ENCODE data around the gene ZNF300.
"Not testable (repeated sequence)": the region's sequence is repeated elsewhere in the genome, so short reads cannot be mapped to it uniquely, and the experiment has no call there.

ZNF300 gene

DNA sequence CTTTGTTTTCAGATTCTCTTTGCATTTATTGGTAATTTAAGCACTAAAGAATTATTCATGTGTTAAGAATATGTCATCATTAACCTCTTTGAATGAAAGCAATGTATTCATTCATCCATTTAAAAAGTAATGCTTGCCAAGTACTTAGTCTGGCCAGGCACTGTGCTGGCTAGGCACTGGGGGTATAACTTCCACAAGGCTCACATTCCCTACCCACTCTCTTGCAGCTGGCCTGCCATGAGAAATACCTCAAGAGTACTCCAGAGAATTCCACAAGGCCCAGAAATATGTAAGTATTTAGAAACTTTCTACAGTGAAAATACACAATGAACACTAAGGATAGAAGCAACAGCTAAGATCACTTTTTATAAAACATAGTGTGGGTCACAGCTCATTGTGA is 25.4 kb downstream of the ZNF300 start:
- Histone ChIP-seq H3K9me3 (ENCODE audit: control insufficient read depth, insufficient read depth, low read length) (no peaks in the 10 kb centered on the region), H3K9ac (ENCODE audit: low read depth, low read length) (no peak overlapping the region), H3K4me3 (ENCODE audit: low read depth, low read length) (no peak overlapping the region), H3K36me3 (ENCODE audit: control insufficient read depth, insufficient read depth, low read length) (no peaks in the 10 kb centered on the region), H3K4me1 (ENCODE audit: control insufficient read depth, insufficient read depth, low read length) (no peaks in the 10 kb centered on the region), H3K27me3 (ENCODE audit: control insufficient read depth, insufficient read depth, low read length) (no peaks in the 10 kb centered on the region)

- H3K4me3 ChIP-seq (ENCODE audit: low read depth, low read length), result no peak overlapping the region
Measured at GRCh38 chr5:150862070-150862469, 42.7 kb downstream of the ZNF300 start.

GRCh38 chr5:150860246-150860821 is 44.4 kb downstream of the ZNF300 start:
- Histone ChIP-seq H3K9me3 (ENCODE audit: control insufficient read depth, insufficient read depth, low read length) (peaks cover 8% of the 10 kb centered on the region), H3K9ac (ENCODE audit: low read depth, low read length) (no peak overlapping the region), H3K27me3 (ENCODE audit: control insufficient read depth, insufficient read depth, low read length) (no peaks in the 10 kb centered on the region), H3K36me3 (ENCODE audit: control insufficient read depth, insufficient read depth, low read length) (no peaks in the 10 kb centered on the region), H3K4me1 (ENCODE audit: control insufficient read depth, insufficient read depth, low read length) (no peaks in the 10 kb centered on the region), H3K4me3 (ENCODE audit: low read depth, low read length) (no peak overlapping the region)

More at GRCh38 chr5:150862070-150862469, 42.7 kb downstream of the ZNF300 start:
- H3K9me3 ChIP-seq (ENCODE audit: control insufficient read depth, insufficient read depth, low read length), result peaks cover 5% of the 10 kb centered on the region
- no peaks in the 10 kb centered on the region for H3K4me1 ChIP-seq (ENCODE audit: control insufficient read depth, insufficient read depth, low read length)
- H3K27me3 ChIP-seq (ENCODE audit: control insufficient read depth, insufficient read depth, low read length), result no peaks in the 10 kb centered on the region
- no peaks in the 10 kb centered on the region for H3K36me3 ChIP-seq (ENCODE audit: control insufficient read depth, insufficient read depth, low read length)
- H3K9ac ChIP-seq (ENCODE audit: low read depth, low read length), result no peak overlapping the region

- not testable (repeated sequence) for H3K9ac ChIP-seq (ENCODE audit: low read depth, low read length); H3K36me3 ChIP-seq (ENCODE audit: control insufficient read depth, insufficient read depth, low read length); H3K4me3 ChIP-seq (ENCODE audit: low read depth, low read length); H3K4me1 ChIP-seq (ENCODE audit: control insufficient read depth, insufficient read depth, low read length); H3K27me3 ChIP-seq (ENCODE audit: control insufficient read depth, insufficient read depth, low read length); H3K9me3 ChIP-seq (ENCODE audit: control insufficient read depth, insufficient read depth, low read length)
Measured at GRCh38 chr5:150856700-150857099, 48.1 kb downstream of the ZNF300 start.

GRCh38 chr5:150853561-150853960 is 51.2 kb downstream of the ZNF300 start:
- H3K9me3 ChIP-seq (ENCODE audit: control insufficient read depth, insufficient read depth, low read length), result peaks cover 3% of the 10 kb centered on the region
- H3K4me3 ChIP-seq (ENCODE audit: low read depth, low read length), result no peak overlapping the region
- no peaks in the 10 kb centered on the region for H3K36me3 ChIP-seq (ENCODE audit: control insufficient read depth, insufficient read depth, low read length)
- no peaks in the 10 kb centered on the region for H3K27me3 ChIP-seq (ENCODE audit: control insufficient read depth, insufficient read depth, low read length)
- no peaks in the 10 kb centered on the region for H3K4me1 ChIP-seq (ENCODE audit: control insufficient read depth, insufficient read depth, low read length)
- no peak overlapping the region for H3K9ac ChIP-seq (ENCODE audit: low read depth, low read length)

DNA sequence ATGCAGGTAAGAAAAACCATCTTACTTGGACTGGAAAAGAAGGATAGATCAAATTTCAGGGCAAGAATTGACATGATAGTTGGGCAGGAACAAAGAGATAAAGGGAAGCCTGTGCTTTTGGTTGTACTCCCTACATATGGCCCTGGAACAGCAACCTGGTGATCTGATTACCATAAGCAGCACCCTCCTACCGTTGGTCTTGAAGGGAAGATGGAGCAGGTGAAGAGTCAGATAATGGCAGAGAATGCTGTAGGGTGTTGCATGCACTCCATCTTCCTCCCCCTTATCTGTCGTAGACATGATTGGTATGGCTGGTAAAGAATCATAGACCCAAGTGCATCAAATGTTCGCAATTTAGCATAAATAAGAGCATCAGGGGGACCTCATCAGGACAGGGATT is 53.7 kb downstream of the ZNF300 start:
- Histone ChIP-seq H3K9ac (ENCODE audit: low read depth, low read length) (no peak overlapping the region), H3K27me3 (ENCODE audit: control insufficient read depth, insufficient read depth, low read length) (peaks cover 10% of the 10 kb centered on the region), H3K9me3 (ENCODE audit: control insufficient read depth, insufficient read depth, low read length) (peaks cover 3% of the 10 kb centered on the region)

DNA sequence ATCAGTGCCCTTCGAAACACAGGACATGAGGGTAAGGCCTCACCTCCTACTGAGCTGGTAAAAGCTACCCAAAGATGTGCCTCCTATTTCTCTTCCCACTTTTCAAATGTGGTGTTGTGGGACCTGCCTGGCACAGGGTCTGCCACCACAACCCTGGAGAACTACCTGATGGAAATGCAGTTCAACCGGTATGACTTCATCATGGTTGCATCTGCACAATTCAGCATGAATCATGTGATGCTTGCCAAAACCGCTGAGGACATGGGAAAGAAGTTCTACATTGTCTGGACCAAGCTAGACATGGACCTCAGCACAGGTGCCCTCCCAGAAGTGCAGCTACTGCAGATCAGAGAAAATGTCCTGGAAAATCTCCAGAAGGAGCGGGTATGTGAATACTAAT is 56.5 kb downstream of the ZNF300 start:
- peaks cover 5% of the 10 kb centered on the region for H3K4me1 ChIP-seq (ENCODE audit: control insufficient read depth, insufficient read depth, low read length)
- H3K9ac ChIP-seq (ENCODE audit: low read depth, low read length), result no peak overlapping the region
- no peaks in the 10 kb centered on the region for H3K36me3 ChIP-seq (ENCODE audit: control insufficient read depth, insufficient read depth, low read length)
- no peaks in the 10 kb centered on the region for H3K9me3 ChIP-seq (ENCODE audit: control insufficient read depth, insufficient read depth, low read length)
- H3K4me3 ChIP-seq (ENCODE audit: low read depth, low read length), result no peak overlapping the region
- peaks cover 10% of the 10 kb centered on the region for H3K27me3 ChIP-seq (ENCODE audit: control insufficient read depth, insufficient read depth, low read length)

More for the DNA sequence above, 53.7 kb downstream of the ZNF300 start:
- H3K4me3 ChIP-seq (ENCODE audit: low read depth, low read length), result no peak overlapping the region
- peaks cover 5% of the 10 kb centered on the region for H3K4me1 ChIP-seq (ENCODE audit: control insufficient read depth, insufficient read depth, low read length)
- H3K36me3 ChIP-seq (ENCODE audit: control insufficient read depth, insufficient read depth, low read length), result no peaks in the 10 kb centered on the region

GRCh38 chr5:150847334-150847695 is 57.5 kb downstream of the ZNF300 start:
- peaks cover 10% of the 10 kb centered on the region for H3K27me3 ChIP-seq (ENCODE audit: control insufficient read depth, insufficient read depth, low read length)
- no peak overlapping the region for H3K4me3 ChIP-seq (ENCODE audit: low read depth, low read length)
- H3K9ac ChIP-seq (ENCODE audit: low read depth, low read length), result no peak overlapping the region
- no peaks in the 10 kb centered on the region for H3K9me3 ChIP-seq (ENCODE audit: control insufficient read depth, insufficient read depth, low read length)
- H3K36me3 ChIP-seq (ENCODE audit: control insufficient read depth, insufficient read depth, low read length), result no peaks in the 10 kb centered on the region
- H3K4me1 ChIP-seq (ENCODE audit: control insufficient read depth, insufficient read depth, low read length), result peaks cover 5% of the 10 kb centered on the region

GRCh38 chr5:150846654-150847333 is 58.0 kb downstream of the ZNF300 start:
- Histone ChIP-seq H3K9me3 (ENCODE audit: control insufficient read depth, insufficient read depth, low read length) (no peaks in the 10 kb centered on the region), H3K36me3 (ENCODE audit: control insufficient read depth, insufficient read depth, low read length) (no peaks in the 10 kb centered on the region), H3K4me3 (ENCODE audit: low read depth, low read length) (no peak overlapping the region), H3K9ac (ENCODE audit: low read depth, low read length) (no peak overlapping the region), H3K4me1 (ENCODE audit: control insufficient read depth, insufficient read depth, low read length) (peaks cover 5% of the 10 kb centered on the region), H3K27me3 (ENCODE audit: control insufficient read depth, insufficient read depth, low read length) (peaks cover 10% of the 10 kb centered on the region)

DNA sequence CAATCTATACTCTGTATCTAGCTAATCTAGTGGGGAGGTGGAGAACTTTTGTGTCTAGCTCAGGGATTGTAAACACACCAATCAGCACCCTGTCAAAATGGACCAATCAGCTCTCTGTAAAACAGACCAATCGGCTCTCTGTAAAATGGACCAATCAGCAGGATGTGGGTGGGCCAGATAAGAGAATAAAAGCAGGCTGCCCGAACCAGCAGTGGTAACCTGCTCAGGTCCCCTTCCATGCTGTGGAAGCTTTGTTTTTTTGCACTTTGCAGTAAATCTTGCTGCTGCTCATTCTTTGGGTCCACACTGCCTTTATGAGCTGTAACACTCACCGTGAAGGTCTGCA is 58.5 kb downstream of the ZNF300 start, which contains the start of gene IRGM:
IRGM (plus strand) TSS at position 214 of the 346 bp plus-strand sequence. CDS start 1,603 bp downstream, outside the sequence.
- not testable (repeated sequence) for H3K4me1 ChIP-seq (ENCODE audit: control insufficient read depth, insufficient read depth, low read length); H3K4me3 ChIP-seq (ENCODE audit: low read depth, low read length); H3K36me3 ChIP-seq (ENCODE audit: control insufficient read depth, insufficient read depth, low read length); H3K9ac ChIP-seq (ENCODE audit: low read depth, low read length); H3K9me3 ChIP-seq (ENCODE audit: control insufficient read depth, insufficient read depth, low read length); H3K27me3 ChIP-seq (ENCODE audit: control insufficient read depth, insufficient read depth, low read length)

DNA sequence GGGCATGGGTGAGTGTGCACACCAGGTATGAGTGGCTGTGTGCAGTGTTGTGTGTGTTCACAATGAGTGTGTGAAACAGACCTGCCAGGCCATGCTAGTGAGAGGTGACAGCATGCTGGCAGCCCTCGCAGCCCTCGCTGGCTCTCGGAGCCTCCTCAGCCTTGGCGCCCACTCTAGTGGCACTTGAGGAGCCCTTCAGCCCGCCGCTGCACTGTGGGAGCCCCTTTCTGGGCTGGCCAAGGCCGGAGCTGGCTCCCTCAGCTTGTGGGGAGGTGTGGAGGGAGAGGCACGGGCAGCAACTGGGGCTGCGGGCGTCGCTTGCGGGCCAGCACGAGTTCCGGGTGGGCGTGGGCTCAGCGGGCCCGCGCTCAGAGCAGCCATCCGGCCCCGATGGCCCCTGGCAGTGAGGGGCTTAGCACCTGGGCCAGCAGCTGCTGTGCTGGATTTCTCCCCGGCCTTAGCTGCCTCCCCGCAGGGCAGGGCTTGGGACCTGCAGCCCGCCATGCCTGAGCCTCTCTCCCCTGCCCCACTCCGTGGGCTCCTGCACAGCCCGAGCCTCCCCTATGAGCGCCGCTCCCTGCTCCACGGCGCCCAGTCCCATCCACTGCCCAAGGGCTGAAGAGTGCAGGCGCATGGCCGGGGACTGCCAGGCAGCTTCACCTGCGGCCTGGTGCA is 59.5 kb downstream of the ZNF300 start:
- H3K9ac ChIP-seq (ENCODE audit: low read depth, low read length); H3K27me3 ChIP-seq (ENCODE audit: control insufficient read depth, insufficient read depth, low read length); H3K36me3 ChIP-seq (ENCODE audit: control insufficient read depth, insufficient read depth, low read length); H3K9me3 ChIP-seq (ENCODE audit: control insufficient read depth, insufficient read depth, low read length); H3K4me3 ChIP-seq (ENCODE audit: low read depth, low read length); H3K4me1 ChIP-seq (ENCODE audit: control insufficient read depth, insufficient read depth, low read length): not testable (repeated sequence)

All from iPS-15b (cell line).